ENCODE measurements around the gene AGBL1.

- TF ChIP-seq TCF7L2 (IDR thresholded peaks at IDR 0.05; ENCODE audit: borderline replicate concordance, low read depth, low read length) (no peak), CTCF (tag by site-specific recombination; IDR thresholded peaks at IDR 0.05) (no peak), ZNF707 (tag by site-specific recombination; IDR thresholded peaks at IDR 0.05) (no peak), ZNF501 (tag by site-specific recombination; IDR thresholded peaks at IDR 0.05) (no peak), ZNF274 (IDR thresholded peaks at IDR 0.05; ENCODE audit: low read length) (no peak), ZNF274 (tag by site-specific recombination; IDR thresholded peaks at IDR 0.05; ENCODE audit: borderline replicate concordance) (no peak), REPIN1 (tag by site-specific recombination; IDR thresholded peaks at IDR 0.05; ENCODE audit: low read depth) (no peak), KLF1 (tag by site-specific recombination; IDR thresholded peaks at IDR 0.05) (no peak), ZNF280D (tag by site-specific recombination; IDR thresholded peaks at IDR 0.05) (no peak), ZNF350 (tag by site-specific recombination; IDR thresholded peaks at IDR 0.05) (no peak)
Observed at GRCh38 chr15:86591158-86591557, 511.5 kb downstream of the AGBL1 start.
